Activated CD8-positive, alpha-beta T cell treated with anti-CD3 and anti-CD28 coated beads for 36 hours (primary cell): ENCODE results near the gene IL16. TPM values are rescaled to one million over a fixed set of nuclear protein-coding genes. Genes with fewer than 3 reads are reported as not detected.

Source experiments
- ATAC-seq: fragments of 200-7000 bp; cut with Tn5 transposase; one replicate; pipeline ENCODE4 v1.10.0; 2021; ENCODE audit warnings: mild to moderate bottlenecking, moderate library complexity
- CTCF ChIA-PET: fragments of 350-600 bp; sonication (Branson Sonifier 250); formaldehyde crosslinking; loops from one replicate; lab custom pipeline; 2021; ENCODE audit warnings: antibody characterized with exemption; lab: Charles Lee
- POLR2A ChIA-PET: fragments of 350-600 bp; sonication (Branson Sonifier 250); formaldehyde crosslinking; loops from one replicate; lab custom pipeline; 2021; ENCODE audit warnings: antibody characterized with exemption; lab: Charles Lee
- DNase-seq: peaks from one replicate; pipeline ENCODE4 v3.0.0-alpha.2; 2020
- H3K27ac Mint-ChIP-seq: one replicate; pipeline ENCODE4 v1.8.0; 2021; ENCODE audit warnings: mild to moderate bottlenecking, mixed read lengths
- H3K27me3 Mint-ChIP-seq: one replicate; pipeline ENCODE4 v1.8.0; 2021; ENCODE audit warnings: mixed read lengths
- H3K36me3 Mint-ChIP-seq: one replicate; pipeline ENCODE4 v1.8.0; 2021; ENCODE audit warnings: low read depth, mixed read lengths
- H3K4me1 Mint-ChIP-seq: one replicate; pipeline ENCODE4 v1.8.0; 2021; ENCODE audit warnings: low read depth, mixed read lengths
- H3K4me3 Mint-ChIP-seq: one replicate; pipeline ENCODE4 v1.8.0; 2021; ENCODE audit warnings: mild to moderate bottlenecking, moderate library complexity, mixed read lengths
- H3K9me3 Mint-ChIP-seq: one replicate; pipeline ENCODE4 v1.8.0; 2021; ENCODE audit warnings: mixed read lengths
- CTCF ChIP-seq: fragments of 200-600 bp; IDR thresholded peaks from one replicate; pipeline ENCODE4 v1.8.0; 2022; ENCODE audit warnings: antibody characterized with exemption, mild to moderate bottlenecking
- intact Hi-C: fragments of 100-400 bp; cut with micrococcal nuclease; formaldehyde crosslinking; loops from one replicate; pipeline ENCODE4 v1.10.0; 2022
- total RNA-seq, 2 experiments: library from RNA; stranded (reverse); gene quantifications; one replicate each; pipeline ENCODE4 v1.2.3, GENCODE V29; 2021

IL16 gene
- total RNA-seq, 2 experiments from 2014 or later = 130 to 138 TPM

- DNase-seq (no peak), ATAC-seq (no peak)
- CTCF ChIA-PET = interaction anchor here (2.6 to 3.0 kb wide), 2 partner anchors 12 to 22 kb away, joined by 21 to 40 read pairs; no protein-coding TSS in a partner anchor
- peak overlapping the region; percentile 97 for H3K27ac Mint-ChIP-seq
- H3K4me1 Mint-ChIP-seq = peaks cover 85% of the 10 kb centered on the region
- peaks cover 46% of the 10 kb centered on the region for H3K36me3 Mint-ChIP-seq
- POLR2A ChIA-PET = interaction anchor here (1.1 to 2.8 kb wide), 4 partner anchors 11 to 21 kb away, joined by 3 to 37 read pairs (median 4); no protein-coding TSS in a partner anchor
- no peak for TF ChIP-seq CTCF
- H3K4me3 Mint-ChIP-seq = no peak overlapping the region
- intact Hi-C loops = no loop called here
- peaks cover 15% of the 10 kb centered on the region for H3K9me3 Mint-ChIP-seq
- no peaks in the 10 kb centered on the region for H3K27me3 Mint-ChIP-seq
Observed at GRCh38 chr15:81288040-81288439, 91.4 kb downstream of the IL16 start.

DNA sequence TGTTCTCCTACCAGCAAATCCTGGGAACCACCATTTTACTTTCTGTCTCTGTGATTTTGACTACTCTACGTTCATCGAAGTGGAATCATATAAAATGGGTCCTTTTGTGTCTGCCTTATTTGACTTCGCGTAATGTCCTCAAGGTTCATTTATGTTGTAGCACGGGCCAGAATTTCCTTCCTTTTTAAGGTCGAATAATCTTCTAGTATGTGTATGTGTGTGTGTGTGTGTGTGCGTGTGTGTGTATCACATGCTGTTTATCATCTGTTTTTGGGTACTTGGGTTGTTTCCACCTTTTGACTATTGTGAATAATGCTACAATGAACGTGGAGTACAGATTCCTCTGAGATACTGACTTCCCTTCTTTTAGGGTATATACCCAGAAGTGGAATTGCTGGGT is 91.9 kb downstream of the IL16 start:
- POLR2A ChIA-PET = no interaction called here
- no peak overlapping the region for H3K4me3 Mint-ChIP-seq
- intact Hi-C loops = no loop called here
- no peaks in the 10 kb centered on the region for H3K27me3 Mint-ChIP-seq
- H3K9me3 Mint-ChIP-seq = peaks cover 15% of the 10 kb centered on the region
- CTCF ChIA-PET = no interaction called here
- peaks cover 46% of the 10 kb centered on the region for H3K36me3 Mint-ChIP-seq
- TF ChIP-seq CTCF = no peak
- peaks cover 87% of the 10 kb centered on the region for H3K4me1 Mint-ChIP-seq
- no peak for DNase-seq
- peak overlapping the region; percentile 61 for H3K27ac Mint-ChIP-seq
- ATAC-seq = no peak

DNA sequence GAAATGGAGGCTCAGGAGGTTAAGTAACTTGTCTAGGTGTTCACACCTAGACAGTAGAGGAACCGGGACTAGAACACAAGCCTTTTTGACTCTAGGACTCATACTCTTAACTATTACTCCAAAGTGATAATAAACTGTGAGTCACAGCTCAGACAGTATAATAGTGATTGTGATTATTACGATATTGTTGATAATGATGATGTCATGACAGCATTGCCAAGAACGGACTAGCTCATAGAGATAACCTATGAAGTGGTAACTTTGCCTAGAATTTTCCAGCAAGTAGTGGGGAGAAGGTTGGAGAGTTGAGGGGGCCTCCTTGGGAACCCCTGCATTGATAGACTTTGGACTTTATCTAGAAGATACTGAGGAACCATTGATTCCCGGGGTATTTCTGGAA is 93.2 kb downstream of the IL16 start:
- H3K4me3 Mint-ChIP-seq = no peak overlapping the region
- no peak for ATAC-seq
- peaks cover 48% of the 10 kb centered on the region for H3K36me3 Mint-ChIP-seq
- no peak for TF ChIP-seq CTCF
- H3K9me3 Mint-ChIP-seq = peaks cover 15% of the 10 kb centered on the region
- POLR2A ChIA-PET = interaction anchor here (0.9 to 5.0 kb wide), 4 partner anchors 9 to 24 kb away, joined by 3 to 42 read pairs (median 6); no protein-coding TSS in a partner anchor
- H3K4me1 Mint-ChIP-seq = peaks cover 91% of the 10 kb centered on the region
- intact Hi-C loops = loop anchor here (10.0 kb wide), 2 partner anchors 295 to 1245 kb away; no protein-coding TSS in a partner anchor
- no peaks in the 10 kb centered on the region for H3K27me3 Mint-ChIP-seq
- peak overlapping the region; percentile 69 for H3K27ac Mint-ChIP-seq
- CTCF ChIA-PET = interaction anchor here (1.4 to 7.7 kb wide), 7 partner anchors 9 to 110 kb away, joined by 3 to 90 read pairs (median 12); no protein-coding TSS in a partner anchor
- no peak for DNase-seq

DNA sequence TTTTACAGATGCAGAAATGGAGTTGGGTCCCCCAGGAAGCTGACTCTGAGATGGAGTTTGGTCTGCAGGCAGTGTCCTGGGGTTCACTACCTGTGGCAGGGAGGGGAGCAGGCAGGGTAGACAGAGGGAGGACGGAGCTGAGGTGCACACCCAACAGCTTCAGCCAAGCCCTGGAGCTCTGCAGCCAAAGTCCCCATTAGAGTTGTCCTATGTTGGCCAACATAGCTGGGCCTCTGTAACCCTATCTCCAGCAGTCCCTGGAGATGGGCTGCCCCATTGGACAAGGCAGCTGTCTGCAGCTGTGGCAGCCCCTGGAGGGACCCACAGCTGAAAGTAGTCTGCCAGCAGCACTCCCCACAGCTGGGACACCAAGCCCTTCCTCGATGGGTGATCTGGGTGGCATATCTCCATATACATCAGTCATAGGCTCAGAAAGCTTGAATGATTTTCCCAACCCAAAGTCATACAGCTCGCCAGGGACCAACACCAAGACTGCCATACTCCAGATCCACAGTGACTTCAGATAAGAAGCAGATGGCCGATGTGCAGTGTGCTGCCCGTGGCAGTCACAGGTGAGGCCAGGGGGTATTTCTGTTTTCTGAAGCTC is 95.3 kb downstream of the IL16 start:
- Mint-ChIP-seq H3K27me3 (no peaks in the 10 kb centered on the region), H3K4me1 (peaks cover 86% of the 10 kb centered on the region), H3K4me3 (peak overlapping the region; percentile 98), H3K27ac (peak overlapping the region; percentile 98), H3K9me3 (peaks cover 13% of the 10 kb centered on the region), H3K36me3 (peaks cover 43% of the 10 kb centered on the region)
- no peak for TF ChIP-seq CTCF
- POLR2A ChIA-PET = interaction anchor here (0.8 to 5.0 kb wide), 5 partner anchors 10 to 26 kb away, joined by 3 to 42 read pairs (median 6); no protein-coding TSS in a partner anchor
- DNase-seq = no peak
- intact Hi-C loops = loop anchor here (10.0 kb wide), 2 partner anchors 297 to 1243 kb away; no protein-coding TSS in a partner anchor
- ATAC-seq = no peak
- CTCF ChIA-PET = interaction anchor here (0.7 to 7.7 kb wide), 9 partner anchors 9 to 1227 kb away, joined by 3 to 90 read pairs (median 8); no protein-coding TSS in a partner anchor

- ATAC-seq (peak; percentile 29), DNase-seq (peak; percentile 78)
- Mint-ChIP-seq H3K27ac (peak overlapping the region; percentile 98), H3K27me3 (no peaks in the 10 kb centered on the region), H3K36me3 (peaks cover 44% of the 10 kb centered on the region), H3K9me3 (peaks cover 11% of the 10 kb centered on the region), H3K4me3 (peak overlapping the region; percentile 98), H3K4me1 (peaks cover 80% of the 10 kb centered on the region)
- intact Hi-C loops = loop anchor here (10.0 kb wide), 2 partner anchors 298 to 1242 kb away; no protein-coding TSS in a partner anchor
- TF ChIP-seq CTCF = no peak
- ChIA-PET POLR2A (interaction anchor here (0.6 to 5.0 kb wide), 6 partner anchors 9 to 32 kb away, joined by 3 to 42 read pairs (median 5); partner anchors contain the start of gene STARD5), CTCF (interaction anchor here (1.5 to 7.7 kb wide), 7 partner anchors 9 to 44 kb away, joined by 3 to 90 read pairs (median 12); no protein-coding TSS in a partner anchor)
Observed at GRCh38 chr15:81292523-81293001, 95.9 kb downstream of the IL16 start.
